ENCODE data around the gene ATN1. TPM values are rescaled to one million over a fixed set of nuclear protein-coding genes. Genes with fewer than 3 reads are reported as not detected.
A peak's percentile ranks its signal among the peaks of the same experiment; 100 is the strongest.

The ATN1 gene
- total and polyA plus RNA-seq, 2 of the 8 experiments (the other 6 are each of a cell fraction or from before 2014, with no cell fraction given) = 20.6 to 73.4 TPM

GRCh38 chr12:6964605-6965025, 36.9 kb downstream of the ATN1 start:
- ChIA-PET CTCF (ENCODE audit: partially characterized antibody) (interaction anchor here (0.6 to 12.2 kb wide), 32 partner anchors 10 to 944 kb away, joined by 3 to 277 read pairs (median 4); partner anchors contain the start of genes C12orf57, C1RL, PTPN6 and RNU7-1), POLR2A (ENCODE audit: partially characterized antibody) (interaction anchor here (0.5 to 44.0 kb wide), 12 partner anchors 4 to 144 kb away, joined by 3 to 1596 read pairs (median 8); partner anchors contain the start of genes ATN1, C12orf57, C1R and C1RL)
- peak overlapping the region in 2 of 4 experiments; percentile 23 to 79; a peak in 3 of 8 replicates for H3K4me3 ChIP-seq (ENCODE audit: extremely low read depth in 1 of 4, insufficient read depth in 2 of 4, low read depth in 3 of 4, low read length in 4 of 4)
- peak overlapping the region; percentile 89 for H2AK5ac ChIP-seq (ENCODE audit: low read depth, low read length)
- H2BK5ac ChIP-seq (ENCODE audit: low read depth, low read length) = peak overlapping the region; percentile 94
- H3K4ac ChIP-seq (replicated peaks; ENCODE audit: insufficient read length, low read depth, low read length) = peak overlapping the region; percentile 82
- peaks cover 2 to 4% of the 10 kb centered on the region in 2 experiments for H4K20me1 ChIP-seq (replicated peaks in 1 of 2; ENCODE audit: control insufficient read depth in 1 of 2, insufficient read depth in 2 of 2, low read length in 2 of 2)
- peak overlapping the region; percentile 41; the same call in 1 of the 2 replicates for H2BK15ac ChIP-seq (ENCODE audit: low read length)
- FAIRE-seq (no peak), DNase-seq (ENCODE audit: low read depth in 1 of 2, low spot score in 2 of 2) (no peak)
- no peaks in the 10 kb centered on the region for H3K27me3 ChIP-seq (replicated peaks in 1 of 4; ENCODE audit: control insufficient read depth in 3 of 4, extremely low read depth in 1 of 4, insufficient read depth in 3 of 4, low read length in 3 of 4)
- WGBS, 2 experiments (ENCODE audit: extremely low coverage in 1 of 2, insufficient coverage in 1 of 2, insufficient read length in 1 of 2, insufficient replicate concordance in 2 of 2, low coverage in 1 of 2, low lambda C conversion rate in 2 of 2, missing lambda C conversion rate in 1 of 2) = 85% methylated on average over 8 of the region's 8 CpGs; no CpG with 5 or more reads in 1 of the 2 experiments
- H2AFZ ChIP-seq (ENCODE audit: low read length) = no peak overlapping the region
- H3K4me1 ChIP-seq (replicated peaks in 1 of 4; ENCODE audit: control insufficient read depth in 3 of 4, insufficient read depth in 4 of 4, low read length in 3 of 4) = peaks cover 12 to 48% (median 32%) of the 10 kb centered on the region in 4 experiments
- H3K79me2 ChIP-seq (ENCODE audit: control insufficient read depth in 1 of 2, insufficient read depth in 2 of 2, low read length in 2 of 2) = peaks cover 6 to 31% of the 10 kb centered on the region in 2 experiments; a peak in 3 of 4 replicates
- H3K4me2 ChIP-seq (ENCODE audit: insufficient read depth in 1 of 2, low read depth in 2 of 2, low read length in 2 of 2) = peak overlapping the region; percentile 66 to 93
- no peaks in the 10 kb centered on the region for H3K9me3 ChIP-seq (ENCODE audit: insufficient read depth in 2 of 2, low read depth in 1 of 2, low read length in 1 of 2)
- peaks cover 28 to 45% (median 32%) of the 10 kb centered on the region in 4 experiments for H3K36me3 ChIP-seq (ENCODE audit: control insufficient read depth in 2 of 4, insufficient read depth in 4 of 4, low read length in 3 of 4)
- H2BK20ac ChIP-seq (ENCODE audit: low read length) = no peak overlapping the region
- no peak overlapping the region for H3K14ac ChIP-seq (ENCODE audit: insufficient read length)
- peaks cover 16% of the 10 kb centered on the region; the same call in 1 of the 2 replicates for H3K23me2 ChIP-seq (ENCODE audit: low read depth, low read length)
- peak overlapping the region; percentile 34 for H4K5ac ChIP-seq (ENCODE audit: insufficient read length, low read depth, low read length)
- peak overlapping the region in 2 of 4 experiments; percentile 6 to 13; a peak in 4 of 7 replicates for H3K9ac ChIP-seq (replicated peaks in 1 of 4; ENCODE audit: extremely low read depth in 1 of 4, low read depth in 3 of 4, low read length in 3 of 4)
- peak overlapping the region; percentile 37 for H3K56ac ChIP-seq (replicated peaks; ENCODE audit: insufficient read length, low read depth, low read length)
- H2BK120ac ChIP-seq (replicated peaks; ENCODE audit: low read depth, low read length) = no peak overlapping the region
- 0 out of 2 replicates have a peak overlapping the region, but pooled peaks have one; percentile 68 for H2BK12ac ChIP-seq (ENCODE audit: low read depth, low read length)
- TF ChIP-seq CREB1 (IDR thresholded peaks at IDR 0.05) = no peak
- TF ChIP-seq PHF8 (conservative IDR thresholded peaks at IDR 0.05; ENCODE audit: low read depth, low read length) = no peak
- TF ChIP-seq TAF7 (optimal IDR thresholded peaks at IDR 0.05; ENCODE audit: borderline replicate concordance, low read depth, low read length) = peak; percentile 33
- no peak for TF ChIP-seq CTBP2 (IDR thresholded peaks at IDR 0.05; ENCODE audit: borderline replicate concordance, insufficient read depth, insufficient read length, low read length)
- TF ChIP-seq RFX5 (IDR thresholded peaks at IDR 0.05; ENCODE audit: borderline replicate concordance, low read depth, low read length) = no peak
- no peak for TF ChIP-seq SIRT6 (IDR thresholded peaks at IDR 0.05; ENCODE audit: low read length)
- 0 out of 2 replicates have a peak, but pooled peaks have one; percentile 16 for TF ChIP-seq EGR1 (IDR thresholded peaks at IDR 0.05; ENCODE audit: borderline replicate concordance, low read depth, low read length)
- TF ChIP-seq TEAD4 (IDR thresholded peaks at IDR 0.05; ENCODE audit: low read depth, low read length) = no peak
- peaks cover 2% of the 10 kb centered on the region; the same call in 1 of the 2 replicates for H3K79me1 ChIP-seq (ENCODE audit: low read depth, low read length)
- H3K18ac ChIP-seq (ENCODE audit: extremely low read depth, low read length) = peak overlapping the region; percentile 76
- peak overlapping the region; percentile 72; the same call in 1 of the 2 replicates for H4K8ac ChIP-seq (ENCODE audit: extremely low read depth, insufficient read depth, low read length)
- H4K91ac ChIP-seq (replicated peaks; ENCODE audit: insufficient read length, low read length) = no peak overlapping the region
- H3K23ac ChIP-seq (ENCODE audit: insufficient read length) = no peak overlapping the region
- H3K27ac ChIP-seq (ENCODE audit: low read depth, low read length) = 0 out of 2 replicates have a peak overlapping the region, but pooled peaks have one; percentile 13

Data from H1 (cell line).